HepG2 (cell line): Measurements from ENCODE around the gene SLC25A19. TPM values are rescaled to one million over a fixed set of nuclear protein-coding genes. Genes with fewer than 3 reads are reported as not detected.

Experiments
- ATAC-seq: fragments of 200-7000 bp; cut with Tn5 transposase; 3 replicates; pipeline ENCODE4 v1.9.1; 2020; ENCODE audit warnings: mild to moderate bottlenecking, moderate library complexity
- BruUV-seq: library from RNA; stranded (reverse); fragments of 400-500 nt; replicated peaks from 2 replicates; lab custom pipeline; 2021; lab: Mats Ljungman, UMichigan
- CTCF ChIA-PET: fragments of 300-600 bp; formaldehyde crosslinking; extraction: SDS; loops from one replicate; lab custom pipeline; 2021; ENCODE audit warnings: low total read pairs, inconsistent platforms, low intra/inter-chr PET ratio; lab: Yijun Ruan, JAX
- POLR2A ChIA-PET: fragments of 350-600 bp; sonication (Branson Sonifier 250); formaldehyde crosslinking; loops from one replicate; lab custom pipeline; 2020; ENCODE audit warnings: antibody characterized with exemption, inconsistent platforms; lab: Yijun Ruan, JAX
- DNase-seq: peaks from one replicate; pipeline ENCODE4 v3.0.0-alpha.2; 2015; ENCODE audit warnings: low spot score
- FAIRE-seq: peaks from 3 replicates; lab custom pipeline; 2011; peaks lifted over from hg19 to GRCh38; lab: Jason Lieb, UNC
- H2AFZ ChIP-seq: one replicate; pipeline ENCODE4 v1.6.1; 2011; ENCODE audit warnings: low read length, inconsistent platforms
- H3K27ac ChIP-seq: fragments of 300-600 bp; 3 replicates; pipeline ENCODE4 v1.8.0; 2011; ENCODE audit warnings: mixed run types, mild to moderate bottlenecking, mixed read lengths, low read length, inconsistent platforms; ENCODE audit not compliant: insufficient read depth; ENCODE audit errors: extremely low read length
- H3K27me3 ChIP-seq, 2 experiments: fragments of 200-600 bp in 1 of 2; 2 replicates in 1 of 2; 3 replicates in 1 of 2; pipeline versions ENCODE4 v1.6.0 to v1.8.0; 2011; ENCODE audit warnings: low read length in 2 of 2, mild to moderate bottlenecking in 2 of 2, moderate library complexity in 2 of 2, inconsistent platforms in 1 of 2; ENCODE audit not compliant: insufficient read depth in 2 of 2, control insufficient read depth in 1 of 2
- H3K36me3 ChIP-seq, 2 experiments: fragments of 200-600 bp in 1 of 2; replicated peaks in 1 of 2; 2 replicates in 1 of 2; 3 replicates in 1 of 2; pipeline versions ENCODE4 v1.5.1 to v1.8.0; 2011; ENCODE audit warnings: low read length in 2 of 2, inconsistent platforms in 1 of 2; ENCODE audit not compliant: insufficient read depth in 2 of 2, control insufficient read depth in 1 of 2
- H3K4me1 ChIP-seq: 2 replicates; pipeline ENCODE4 v1.5.1; 2012; ENCODE audit warnings: low read length, inconsistent platforms; ENCODE audit not compliant: insufficient read depth
- H3K4me2 ChIP-seq: 2 replicates; pipeline ENCODE4 v1.6.0; 2011; ENCODE audit warnings: low read depth, low read length, inconsistent platforms
- H3K4me3 ChIP-seq, 3 experiments: fragments of 200-600 bp in 1 of 3; sonication (generic), shearing (Covaris generic) in 1 of 3; replicated peaks in 1 of 3; 2 replicates each; pipeline ENCODE4 v1.5.1; 2011 to 2016; ENCODE audit warnings: low read length in 3 of 3, inconsistent platforms in 2 of 3, low read depth in 2 of 3, mild to moderate bottlenecking in 2 of 3, control low read depth in 1 of 3, mixed read lengths in 1 of 3; ENCODE audit not compliant: insufficient read depth in 1 of 3
- H3K79me2 ChIP-seq: one replicate; pipeline ENCODE4 v1.6.1; 2011; ENCODE audit warnings: low read length, inconsistent platforms; ENCODE audit not compliant: insufficient read depth
- H3K9ac ChIP-seq: 2 replicates; pipeline ENCODE4 v1.6.0; 2011; ENCODE audit warnings: mild to moderate bottlenecking, low read depth, low read length, inconsistent platforms; ENCODE audit not compliant: insufficient read depth
- H3K9me3 ChIP-seq: 2 replicates; pipeline ENCODE4 v1.5.1; 2012; ENCODE audit warnings: mild to moderate bottlenecking, low read length
- H4K20me1 ChIP-seq: 2 replicates; pipeline ENCODE4 v1.6.0; 2011; ENCODE audit warnings: inconsistent platforms, mild to moderate bottlenecking, low read length, moderate library complexity; ENCODE audit not compliant: insufficient read depth
- CTCF ChIP-seq: sonication (generic); formaldehyde crosslinking; IDR thresholded peaks from 2 replicates; pipeline ENCODE4 v1.5.0; 2020; ENCODE audit warnings: mild to moderate bottlenecking, missing genetic modification reagents, moderate library complexity
- ETV5 ChIP-seq: IDR thresholded peaks from 2 replicates; pipeline ENCODE4 v1.6.1; 2018; ENCODE audit warnings: missing biosample characterization, missing genetic modification reagents, inconsistent platforms, borderline replicate concordance
- MEIS1 ChIP-seq: sonication (generic); formaldehyde crosslinking; IDR thresholded peaks from 2 replicates; pipeline ENCODE4 v1.9.0; 2021; ENCODE audit warnings: mild to moderate bottlenecking, missing genetic modification reagents, moderate library complexity, borderline replicate concordance
- NFRKB ChIP-seq: fragments of 450-650 bp; IDR thresholded peaks from 2 replicates; pipeline ENCODE4 v1.6.1; 2017
- STAG1 ChIP-seq: sonication (generic); formaldehyde crosslinking; IDR thresholded peaks from 2 replicates; pipeline ENCODE4 v1.4.0; 2020; ENCODE audit warnings: missing genetic modification reagents
- ZFP36 ChIP-seq: fragments of 150-350 bp; IDR thresholded peaks from 2 replicates; pipeline ENCODE4 v1.6.1; 2018; ENCODE audit warnings: borderline replicate concordance, low read length, low read depth; ENCODE audit not compliant: partially characterized antibody
- ZFYVE20 ChIP-seq: sonication (generic); formaldehyde crosslinking; IDR thresholded peaks from 2 replicates; pipeline ENCODE4 v1.8.0; 2023; ENCODE audit warnings: low read depth, mild to moderate bottlenecking, moderate library complexity, missing genetic modification reagents, borderline replicate concordance
- WGBS: methylation state at CpG from one replicate; pipeline ENCODE4 v1.1.6; 2017; ENCODE audit warnings: low lambda C conversion rate; 5-methylcytosine and 5-hydroxymethylcytosine counted together
- in situ Hi-C: cut with HindIII; loops from 2 replicates; pipeline ENCODE4 v1.10.0; 2017; ENCODE audit warnings: low pct_unique_long_range_greater_than_20kb; ENCODE audit not compliant: extremely low pct_ligation_motif_present
- intact Hi-C: fragments of 100-400 bp; cut with micrococcal nuclease; formaldehyde crosslinking; loops from one replicate; pipeline ENCODE4 v1.10.0; 2022; ENCODE audit not compliant: unreplicated experiment
- polyA plus RNA-seq, 8 experiments: library from polyadenylated mRNA; depleted of rRNA in 3 of 8; stranded (reverse) in 7 of 8; unstranded in 1 of 8; fragments of >200 nt; fragmentation: Illumina TruSeq in 4 of 8; extraction: Trizol in 4 of 8; gene quantifications; 2 replicates each; pipeline versions ENCODE4 v1.2.1 to v1.2.3, GENCODE V29; 2011 to 2016; ENCODE audit warnings: low read depth in 4 of 8, missing spikeins in 1 of 8, mixed read lengths in 1 of 8; ENCODE audit not compliant: insufficient read depth in 1 of 8
- total RNA-seq, 5 experiments: library from RNA; depleted of rRNA; stranded (reverse); fragments of >200 nt; fragmentation: Illumina TruSeq; extraction: Trizol; gene quantifications; 2 replicates each; pipeline ENCODE4 v1.2.3, GENCODE V29; 2016; ENCODE audit warnings: low read depth in 1 of 5
- TF ChIP-seq, protein P1 (sequence below): sonication (generic); formaldehyde crosslinking; IDR thresholded peaks from 2 replicates; pipeline ENCODE4 v1.4.0; 2020; ENCODE audit warnings: mild to moderate bottlenecking, low read depth, missing genetic modification reagents

Gene SLC25A19
- total and polyA plus RNA-seq, 2 of the 13 experiments (the other 11 are each of a cell fraction or from before 2014, with no cell fraction given): 24.4 to 41.4 TPM

DNA sequence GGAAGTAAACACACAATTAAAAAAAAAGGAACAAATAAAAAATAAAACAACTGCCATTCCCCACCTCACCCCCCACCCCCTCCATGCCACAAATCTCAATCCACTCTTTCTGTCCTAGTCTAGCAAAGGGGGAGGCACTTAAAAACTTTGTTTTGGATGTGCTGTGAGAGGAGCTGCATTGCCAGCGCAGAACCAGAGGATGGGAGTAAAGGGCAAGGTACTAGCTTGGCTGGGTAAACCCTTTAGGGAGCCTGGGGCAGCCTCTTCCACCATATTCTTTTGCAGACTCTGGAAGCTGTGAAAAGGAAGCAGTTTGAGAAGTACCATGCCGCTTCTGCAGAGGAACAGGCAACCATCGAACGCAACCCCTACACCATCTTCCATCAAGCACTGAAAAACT is 26.2 kb downstream of the SLC25A19 start:
- FAIRE-seq (no peak), ATAC-seq (no peak), DNase-seq (no peak)
- peak overlapping the region; percentile 98 for H3K9ac ChIP-seq
- H4K20me1 ChIP-seq: no peaks in the 10 kb centered on the region
- WGBS: 94% methylated on average over 4 of the region's 4 CpGs
- intact Hi-C loops (loop anchor here (1.0 kb wide), 1 partner anchor 149 kb away; no protein-coding TSS in a partner anchor), in situ Hi-C loops (no loop called here)
- peak overlapping the region; percentile 95 for H3K4me2 ChIP-seq
- TF ChIP-seq ZFP36: no peak
- TF ChIP-seq ZFYVE20: no peak
- TF ChIP-seq CTCF: peak; percentile 57
- TF ChIP-seq NFRKB: no peak
- no peak for TF ChIP-seq ETV5 (CRISPR knock-in tag)
- no peak for TF ChIP-seq MEIS1 (CRISPR knock-in tag)
- TF ChIP-seq, protein P1, sequence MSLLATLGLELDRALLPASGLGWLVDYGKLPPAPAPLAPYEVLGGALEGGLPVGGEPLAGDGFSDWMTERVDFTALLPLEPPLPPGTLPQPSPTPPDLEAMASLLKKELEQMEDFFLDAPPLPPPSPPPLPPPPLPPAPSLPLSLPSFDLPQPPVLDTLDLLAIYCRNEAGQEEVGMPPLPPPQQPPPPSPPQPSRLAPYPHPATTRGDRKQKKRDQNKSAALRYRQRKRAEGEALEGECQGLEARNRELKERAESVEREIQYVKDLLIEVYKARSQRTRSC: no peak
- peak; percentile 59 for TF ChIP-seq STAG1 (CRISPR knock-in tag)
- no peaks in the 10 kb centered on the region for H3K9me3 ChIP-seq
- peaks cover 13 to 29% of the 10 kb centered on the region in 2 experiments for H3K36me3 ChIP-seq
- H3K79me2 ChIP-seq: peaks cover 51% of the 10 kb centered on the region
- H3K27ac ChIP-seq: no peak overlapping the region
- H3K27me3 ChIP-seq: no peaks in the 10 kb centered on the region; a peak in 1 of 5 replicates
- BruUV-seq: no TSS peak
- H3K4me3 ChIP-seq: peak overlapping the region; percentile 72 to 89 (median 77); a peak in 4 of 6 replicates
- H2AFZ ChIP-seq: no peak overlapping the region
- H3K4me1 ChIP-seq: peaks cover 54% of the 10 kb centered on the region
- POLR2A ChIA-PET: interaction anchor here (1.0 to 3.7 kb wide), 5 partner anchors 26 to 390 kb away, joined by 3 to 43 read pairs (median 3); partner anchors contain the start of genes GRB2, NUP85 and SLC25A19
- CTCF ChIA-PET: interaction anchor here (1.1 kb wide), 1 partner anchor 150 kb away, joined by 7 read pairs; no protein-coding TSS in a partner anchor
